GM23338 (cell line): ENCODE data around the gene CACUL1.

Source experiments
- CTCF ChIP-seq, 2 experiments: fragments of 200-600 bp in 1 of 2; sonication (generic) in 1 of 2; conservative IDR thresholded peaks; 2 replicates each; pipeline versions ENCODE4 v1.5.1 to v1.6.1; 2016 to 2017; ENCODE audit warnings: antibody characterized with exemption in 2 of 2, low read depth in 2 of 2, mild to moderate bottlenecking in 2 of 2, moderate library complexity in 1 of 2
- EZH2 ChIP-seq: fragments of 200-600 bp; sonication (generic); IDR thresholded peaks from one replicate; pipeline ENCODE4 v1.8.0; 2017; ENCODE audit warnings: antibody characterized with exemption, mild to moderate bottlenecking, low read depth; ENCODE audit not compliant: unreplicated experiment
- EZH2phosphoT487 ChIP-seq: fragments of 200-600 bp; sonication (generic); IDR thresholded peaks from one replicate; pipeline ENCODE4 v1.8.1; 2018; ENCODE audit warnings: antibody characterized with exemption; ENCODE audit not compliant: unreplicated experiment
- JUNB ChIP-seq: IDR thresholded peaks from one replicate; pipeline ENCODE4 v1.6.1; 2016; ENCODE audit warnings: antibody characterized with exemption; ENCODE audit not compliant: unreplicated experiment
- ZNF114 ChIP-seq: fragments of 250-450 bp; sonication (Bioruptor Pico); IDR thresholded peaks from 2 replicates; pipeline ENCODE4 v1.5.0; 2020; ENCODE audit warnings: mild to moderate bottlenecking, moderate library complexity

GRCh38 chr10:118725886-118726500, 28.8 kb downstream of the CACUL1 start:
- TF ChIP-seq EZH2 = no peak
- no peak for TF ChIP-seq EZH2phosphoT487
- TF ChIP-seq CTCF (conservative IDR thresholded peaks at IDR 0.05; ENCODE audit: low read depth in 2 of 2) = no peak
- no peak for TF ChIP-seq JUNB
- no peak for TF ChIP-seq ZNF114 (CRISPR knock-in tag)
